ENCODE data around the gene KCNK4. TPM values are rescaled to one million over a fixed set of nuclear protein-coding genes. Genes with fewer than 3 reads are reported as not detected.

KCNK4 gene
- total and polyA plus RNA-seq, 2 donors (not counting 3 experiments of a cell fraction or from before 2014, with no cell fraction given) = 0.06 to 0.44 TPM

DNA sequence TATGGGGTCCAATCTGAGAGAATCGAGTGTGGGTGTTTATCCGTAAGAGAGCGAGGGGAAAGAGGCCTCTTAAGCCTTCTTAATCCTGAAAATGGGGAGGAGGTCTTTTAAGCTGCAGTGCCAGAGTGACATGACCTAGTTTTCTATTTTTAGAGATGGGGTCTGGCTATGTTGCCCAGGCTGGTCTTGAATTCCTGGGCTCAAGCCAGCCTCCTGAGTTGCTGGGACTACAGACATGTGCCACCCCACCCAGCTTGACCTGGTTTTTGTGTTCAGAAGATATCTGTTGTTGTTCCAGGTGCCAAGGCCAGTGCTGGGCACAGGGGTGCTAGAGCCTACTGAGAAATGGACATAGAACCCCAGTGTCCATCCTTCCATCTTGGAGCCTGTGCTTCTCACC lies 8.0 kb upstream of the KCNK4 start:
- DNase-seq (ENCODE audit: low read depth, low spot score) (no peak), FAIRE-seq (no peak)
- Histone ChIP-seq H4K20me1 (replicated peaks; ENCODE audit: control insufficient read depth, extremely low read depth, insufficient read depth, low read length) (no peaks in the 10 kb centered on the region), H3K79me2 (ENCODE audit: control insufficient read depth, insufficient read depth, low read length) (peaks cover 2% of the 10 kb centered on the region), H2AFZ (ENCODE audit: low read depth, low read length) (no peak overlapping the region), H3K36me3 (ENCODE audit: control insufficient read depth in 2 of 2, extremely low read depth in 1 of 2, insufficient read depth in 2 of 2, low read length in 2 of 2) (peaks cover 2 to 11% of the 10 kb centered on the region in 2 experiments), H3K9ac (replicated peaks; ENCODE audit: extremely low read depth, insufficient read depth, low read length) (no peak overlapping the region), H3K4me2 (ENCODE audit: insufficient read depth, low read length) (no peak overlapping the region), H3K9me3 (replicated peaks; ENCODE audit: control insufficient read depth, insufficient read depth, low read length) (no peaks in the 10 kb centered on the region), H3K9me1 (replicated peaks; ENCODE audit: control insufficient read depth, extremely low read depth, insufficient read depth, low read length) (no peaks in the 10 kb centered on the region), H3K27me3 (ENCODE audit: control insufficient read depth in 2 of 2, insufficient read depth in 2 of 2, low read length in 2 of 2) (no peaks in the 10 kb centered on the region), H3K4me3 (replicated peaks in 1 of 3; ENCODE audit: insufficient read depth in 1 of 3, low read depth in 1 of 3, low read length in 3 of 3) (no peak overlapping the region), H3K4me1 (ENCODE audit: control insufficient read depth, extremely low read depth, insufficient read depth, low read length) (peaks cover 11% of the 10 kb centered on the region), H3K27ac (ENCODE audit: insufficient read depth, low read depth, low read length) (no peak overlapping the region)
- intact Hi-C loops (cut with micrococcal nuclease) (no loop called here), dilution Hi-C loops (cut with MboI; ENCODE audit: extremely low pct_ligation_motif_present, low sequenced_read_pairs) (no loop called here)
- ChIA-PET POLR2A (no interaction called here), CTCF (interaction anchor here (0.6 to 3.5 kb wide), 6 partner anchors 11 to 79 kb away, joined by 3 to 26 read pairs (median 8); partner anchors contain the start of gene CATSPERZ)
- BruUV-seq (replicated peaks) = no TSS peak
- TF ChIP-seq EZH2 (IDR thresholded peaks at IDR 0.05; ENCODE audit: borderline replicate concordance, low read depth, low read length, severe bottlenecking) = no peak
- TF ChIP-seq, protein P1, sequence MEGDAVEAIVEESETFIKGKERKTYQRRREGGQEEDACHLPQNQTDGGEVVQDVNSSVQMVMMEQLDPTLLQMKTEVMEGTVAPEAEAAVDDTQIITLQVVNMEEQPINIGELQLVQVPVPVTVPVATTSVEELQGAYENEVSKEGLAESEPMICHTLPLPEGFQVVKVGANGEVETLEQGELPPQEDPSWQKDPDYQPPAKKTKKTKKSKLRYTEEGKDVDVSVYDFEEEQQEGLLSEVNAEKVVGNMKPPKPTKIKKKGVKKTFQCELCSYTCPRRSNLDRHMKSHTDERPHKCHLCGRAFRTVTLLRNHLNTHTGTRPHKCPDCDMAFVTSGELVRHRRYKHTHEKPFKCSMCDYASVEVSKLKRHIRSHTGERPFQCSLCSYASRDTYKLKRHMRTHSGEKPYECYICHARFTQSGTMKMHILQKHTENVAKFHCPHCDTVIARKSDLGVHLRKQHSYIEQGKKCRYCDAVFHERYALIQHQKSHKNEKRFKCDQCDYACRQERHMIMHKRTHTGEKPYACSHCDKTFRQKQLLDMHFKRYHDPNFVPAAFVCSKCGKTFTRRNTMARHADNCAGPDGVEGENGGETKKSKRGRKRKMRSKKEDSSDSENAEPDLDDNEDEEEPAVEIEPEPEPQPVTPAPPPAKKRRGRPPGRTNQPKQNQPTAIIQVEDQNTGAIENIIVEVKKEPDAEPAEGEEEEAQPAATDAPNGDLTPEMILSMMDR (IDR thresholded peaks at IDR 0.05; ENCODE audit: extremely low read depth in 1 of 2, insufficient read depth in 1 of 2, low read depth in 1 of 2, low read length in 2 of 2) = no peak
- TF ChIP-seq, protein P2, sequence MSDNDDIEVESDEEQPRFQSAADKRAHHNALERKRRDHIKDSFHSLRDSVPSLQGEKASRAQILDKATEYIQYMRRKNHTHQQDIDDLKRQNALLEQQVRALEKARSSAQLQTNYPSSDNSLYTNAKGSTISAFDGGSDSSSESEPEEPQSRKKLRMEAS (IDR thresholded peaks at IDR 0.05; ENCODE audit: insufficient read depth, insufficient read length) = no peak
- TF ChIP-seq POLR2AphosphoS5 (IDR thresholded peaks at IDR 0.05; ENCODE audit: insufficient read depth, low read depth, low read length) = no peak
- no peak for TF ChIP-seq MYC (IDR thresholded peaks at IDR 0.05; ENCODE audit: low read depth, low read length)
- no peak for TF ChIP-seq FOS (IDR thresholded peaks at IDR 0.05; ENCODE audit: borderline replicate concordance, insufficient read depth, low read length)
- no peak for TF ChIP-seq JUN (IDR thresholded peaks at IDR 0.05; ENCODE audit: borderline replicate concordance, insufficient read depth, insufficient read length, low read depth)
- TF ChIP-seq POLR2A (IDR thresholded peaks at IDR 0.05; ENCODE audit: low read depth, low read length) = no peak
- no peak for TF ChIP-seq GATA2 (IDR thresholded peaks at IDR 0.05; ENCODE audit: insufficient read depth, insufficient read length, low read depth, low read length)

Data from endothelial cell of umbilical vein (primary cell).